Measurements from ENCODE around the gene SLC39A10.

DNA sequence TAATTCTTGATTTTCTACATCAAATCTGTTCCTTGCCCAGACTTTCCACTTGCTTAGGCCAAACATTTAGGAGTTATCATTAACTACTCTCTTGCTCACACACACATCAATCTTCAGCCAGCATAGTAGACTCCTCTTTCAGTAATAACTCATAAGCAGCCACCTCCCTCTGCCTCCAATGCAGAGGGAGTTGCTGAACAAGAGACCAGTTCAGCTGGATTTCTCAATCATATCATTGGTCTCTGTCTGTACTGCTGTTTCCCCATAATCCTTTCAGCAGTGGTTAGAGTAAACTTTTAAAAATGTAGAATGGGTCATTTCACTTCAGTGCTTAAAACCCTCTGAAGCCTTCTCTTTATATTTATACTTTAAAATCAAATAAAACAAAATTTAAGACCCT is 112.9 kb downstream of the SLC39A10 start:
- TF ChIP-seq POLR2AphosphoS5 (IDR thresholded peaks at IDR 0.05; ENCODE audit: low read depth, low read length): no peak
- no peak for TF ChIP-seq TAF1 (IDR thresholded peaks at IDR 0.05; ENCODE audit: low read depth, low read length)
- TF ChIP-seq POLR2A (IDR thresholded peaks at IDR 0.05; ENCODE audit: low read depth, low read length): no peak
